ENCODE measurements around the gene CLCN1.

Gene CLCN1

DNA sequence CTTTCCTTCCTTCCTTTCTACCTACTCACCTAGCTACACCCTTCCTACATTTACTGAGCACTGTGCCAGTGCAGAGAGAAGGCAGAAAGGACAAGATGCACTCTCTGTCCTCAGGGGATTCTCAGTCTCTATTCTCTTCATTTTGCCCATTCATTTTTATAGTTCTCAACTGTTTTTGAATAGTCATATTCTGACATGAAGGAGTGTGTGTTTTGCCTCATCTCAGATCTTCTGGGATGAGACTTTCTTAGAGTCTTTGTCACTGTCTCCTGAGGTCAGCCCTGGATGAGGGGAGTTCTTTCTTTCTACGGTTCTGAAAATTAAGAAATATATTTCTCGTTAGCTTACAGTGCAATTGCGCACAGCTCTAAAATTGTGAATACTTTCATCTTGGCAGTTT, 21.3 kb downstream of the CLCN1 start:
- DNase-seq (ENCODE audit: low read depth) = no peak
- no peak overlapping the region for H3K4me3 ChIP-seq (ENCODE audit: control insufficient read depth, low read depth, low read length)
- TF ChIP-seq, protein P1, sequence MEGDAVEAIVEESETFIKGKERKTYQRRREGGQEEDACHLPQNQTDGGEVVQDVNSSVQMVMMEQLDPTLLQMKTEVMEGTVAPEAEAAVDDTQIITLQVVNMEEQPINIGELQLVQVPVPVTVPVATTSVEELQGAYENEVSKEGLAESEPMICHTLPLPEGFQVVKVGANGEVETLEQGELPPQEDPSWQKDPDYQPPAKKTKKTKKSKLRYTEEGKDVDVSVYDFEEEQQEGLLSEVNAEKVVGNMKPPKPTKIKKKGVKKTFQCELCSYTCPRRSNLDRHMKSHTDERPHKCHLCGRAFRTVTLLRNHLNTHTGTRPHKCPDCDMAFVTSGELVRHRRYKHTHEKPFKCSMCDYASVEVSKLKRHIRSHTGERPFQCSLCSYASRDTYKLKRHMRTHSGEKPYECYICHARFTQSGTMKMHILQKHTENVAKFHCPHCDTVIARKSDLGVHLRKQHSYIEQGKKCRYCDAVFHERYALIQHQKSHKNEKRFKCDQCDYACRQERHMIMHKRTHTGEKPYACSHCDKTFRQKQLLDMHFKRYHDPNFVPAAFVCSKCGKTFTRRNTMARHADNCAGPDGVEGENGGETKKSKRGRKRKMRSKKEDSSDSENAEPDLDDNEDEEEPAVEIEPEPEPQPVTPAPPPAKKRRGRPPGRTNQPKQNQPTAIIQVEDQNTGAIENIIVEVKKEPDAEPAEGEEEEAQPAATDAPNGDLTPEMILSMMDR (IDR thresholded peaks at IDR 0.05; ENCODE audit: control insufficient read depth, insufficient read depth, low read depth, low read length, missing control alignments) = no peak

DNA sequence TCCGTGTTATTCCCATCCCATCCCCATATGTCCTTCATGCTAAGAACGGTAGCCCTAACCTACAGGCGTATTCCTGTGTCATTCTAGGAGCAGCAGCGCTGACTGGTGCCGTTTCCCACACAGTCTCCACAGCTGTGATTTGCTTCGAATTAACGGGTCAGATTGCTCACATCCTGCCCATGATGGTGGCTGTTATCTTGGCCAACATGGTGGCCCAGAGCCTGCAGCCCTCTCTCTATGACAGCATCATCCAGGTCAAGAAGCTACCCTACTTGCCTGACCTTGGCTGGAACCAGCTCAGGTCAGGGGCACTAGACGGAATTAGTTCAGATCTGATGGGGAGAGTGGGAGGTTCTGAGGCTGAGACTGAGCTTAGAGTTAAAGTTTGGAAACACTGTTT, 25.9 kb downstream of the CLCN1 start:
- no peak for DNase-seq (ENCODE audit: low read depth)

DNA sequence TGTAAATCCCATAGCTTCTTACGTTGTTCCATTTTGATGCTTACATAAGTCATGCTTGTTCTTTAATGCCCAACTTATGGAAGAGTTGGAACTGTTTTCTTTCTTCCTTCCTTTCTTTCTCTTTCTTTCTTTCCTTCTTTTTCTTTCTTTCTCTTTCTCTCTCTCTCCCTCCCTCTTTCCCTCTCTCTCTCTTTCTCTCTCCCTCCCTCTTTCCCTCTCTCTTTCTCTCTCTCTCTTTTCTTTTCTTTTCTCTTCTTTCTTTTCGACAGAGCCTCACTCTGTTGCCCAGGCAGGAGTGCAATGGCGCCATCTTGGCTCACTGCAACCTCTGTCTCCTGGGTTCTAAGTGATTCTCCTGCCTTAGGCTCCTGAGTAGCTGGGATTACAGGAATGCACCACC, 27.7 kb downstream of the CLCN1 start:
- no peak overlapping the region for H3K4me3 ChIP-seq (ENCODE audit: control insufficient read depth, low read depth, low read length)
- DNase-seq (ENCODE audit: low read depth) = no peak
- TF ChIP-seq, protein P1 (IDR thresholded peaks at IDR 0.05; ENCODE audit: control insufficient read depth, insufficient read depth, low read depth, low read length, missing control alignments) = no peak

More for the DNA sequence above, 25.9 kb downstream of the CLCN1 start:
- H3K4me3 ChIP-seq (ENCODE audit: control insufficient read depth, low read depth, low read length) = no peak overlapping the region
- TF ChIP-seq, protein P1 (IDR thresholded peaks at IDR 0.05; ENCODE audit: control insufficient read depth, insufficient read depth, low read depth, low read length, missing control alignments) = no peak

- DNase-seq (ENCODE audit: low read depth) = no peak
- TF ChIP-seq, protein P1 (IDR thresholded peaks at IDR 0.05; ENCODE audit: control insufficient read depth, insufficient read depth, low read depth, low read length, missing control alignments) = peak; percentile 38
- H3K4me3 ChIP-seq (ENCODE audit: control insufficient read depth, low read depth, low read length) = no peak overlapping the region
Measured at GRCh38 chr7:143345428-143345900, 29.6 kb downstream of the CLCN1 start.

DNA sequence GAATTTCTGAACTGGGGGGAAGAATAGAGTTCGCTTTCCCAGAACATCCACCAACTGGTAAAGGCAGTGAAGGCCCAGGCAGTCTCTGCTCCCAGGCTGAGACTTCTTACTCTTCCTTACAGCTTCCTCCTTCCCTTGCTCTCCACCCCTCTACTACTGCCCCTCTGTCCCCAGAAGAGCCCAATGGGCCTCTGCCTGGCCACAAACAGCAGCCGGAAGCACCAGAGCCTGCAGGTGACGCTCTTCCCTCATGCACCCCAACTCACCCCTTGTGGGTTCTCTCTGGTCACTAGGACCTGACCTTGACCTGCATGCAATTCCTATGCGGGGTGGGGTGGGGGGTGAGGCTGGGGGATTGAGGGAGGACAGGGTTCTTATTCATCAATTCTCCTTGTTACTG, 30.1 kb downstream of the CLCN1 start:
- no peak overlapping the region for H3K4me3 ChIP-seq (ENCODE audit: control insufficient read depth, low read depth, low read length)
- no peak for DNase-seq (ENCODE audit: low read depth)
- TF ChIP-seq, protein P1 (IDR thresholded peaks at IDR 0.05; ENCODE audit: control insufficient read depth, insufficient read depth, low read depth, low read length, missing control alignments) = no peak

DNA sequence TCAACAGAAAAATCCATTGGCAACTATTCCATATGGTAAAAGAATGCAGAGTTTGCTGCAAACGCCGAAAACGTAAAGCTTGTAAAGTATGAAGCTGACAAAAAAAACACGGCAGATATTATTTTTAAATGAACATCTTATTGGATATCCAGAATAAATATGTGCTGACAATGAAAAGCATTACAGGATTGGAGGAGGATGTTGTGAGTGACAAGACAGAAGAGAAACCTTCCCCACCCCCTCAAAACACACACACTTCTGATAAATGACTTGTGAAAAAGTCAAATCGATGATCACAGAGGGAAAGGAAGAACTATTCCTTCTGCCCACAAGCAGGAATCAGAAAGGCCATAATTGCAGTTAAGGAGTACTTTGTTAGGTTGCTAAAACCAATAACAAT, 32.0 kb downstream of the CLCN1 start:
- no peak for DNase-seq (ENCODE audit: low read depth)
- TF ChIP-seq, protein P1 (IDR thresholded peaks at IDR 0.05; ENCODE audit: control insufficient read depth, insufficient read depth, low read depth, low read length, missing control alignments) = no peak
- H3K4me3 ChIP-seq (ENCODE audit: control insufficient read depth, low read depth, low read length) = no peak overlapping the region

GRCh38 chr7:143351060-143351459, 35.1 kb downstream of the CLCN1 start:
- no peak overlapping the region for H3K4me3 ChIP-seq (ENCODE audit: control insufficient read depth, low read depth, low read length)
- TF ChIP-seq, protein P1 (IDR thresholded peaks at IDR 0.05; ENCODE audit: control insufficient read depth, insufficient read depth, low read depth, low read length, missing control alignments) = no peak
- DNase-seq (ENCODE audit: low read depth) = no peak
